GM19351 (cell line): ENCODE measurements around the gene BOLL.
A peak's percentile ranks its signal among the peaks of the same experiment; 100 is the strongest.
"Not testable (repeated sequence)": the region's sequence is repeated elsewhere in the genome, so short reads cannot be mapped to it uniquely, and the experiment has no call there.

Experiments used
- ATAC-seq: cut with Tn5 transposase; IDR thresholded peaks from one replicate; pipeline ENCODE4 v1.9.1; 2021; ENCODE audit warnings: mild to moderate bottlenecking, moderate library complexity; ENCODE audit not compliant: unreplicated experiment

Gene BOLL

GRCh38 chr2:197707316-197708213 is 77.6 kb downstream of the BOLL start:
- ATAC-seq = no peak

GRCh38 chr2:197706839-197707207 is 78.3 kb downstream of the BOLL start:
- ATAC-seq = no peak

- ATAC-seq = no peak
These were observed 78.9 kb downstream of the BOLL start for GRCh38 chr2:197705912-197706838.

- ATAC-seq = peak; percentile 76
These were observed 79.8 kb downstream of the BOLL start, which contains the start of gene MARS2 for GRCh38 chr2:197705121-197705911. Gene MARS2 (plus strand): TSS chr2:197705369. CDS start chr2:197705406, 37 bp downstream.

- peak; percentile 32 for ATAC-seq
These were observed 80.5 kb downstream of the BOLL start for GRCh38 chr2:197704434-197705120.

GRCh38 chr2:197700960-197701359 is 84.2 kb downstream of the BOLL start:
- ATAC-seq = no peak

- ATAC-seq = not testable (repeated sequence)
These were observed 85.4 kb downstream of the BOLL start for GRCh38 chr2:197699724-197700123.

GRCh38 chr2:197696571-197696970 is 88.5 kb downstream of the BOLL start:
- ATAC-seq = not testable (repeated sequence)

- ATAC-seq = not testable (repeated sequence)
These were observed 89.1 kb downstream of the BOLL start for GRCh38 chr2:197695971-197696370.

- ATAC-seq = not testable (repeated sequence)
These were observed 89.9 kb downstream of the BOLL start for GRCh38 chr2:197695206-197695605.

- ATAC-seq = no peak
These were observed 107.6 kb downstream of the BOLL start for GRCh38 chr2:197677483-197677882.

- ATAC-seq = no peak
These were observed 108.1 kb downstream of the BOLL start for GRCh38 chr2:197677056-197677455.
